Spinal cord (tissue), 10 donors: ENCODE results near the gene EGFL6. TPM values are rescaled to one million over a fixed set of nuclear protein-coding genes. Genes with fewer than 3 reads are reported as not detected.
A peak's percentile ranks its signal among the peaks of the same experiment; 100 is the strongest.
"Not testable (repeated sequence)": the region's sequence is repeated elsewhere in the genome, so short reads cannot be mapped to it uniquely, and the experiment has no call there.

Experiments
- DNase-seq, 6 donors: peaks; one replicate each; pipeline versions ENCODE4 v3.0.0 to v3.0.0-alpha.2; 2013 to 2015; ENCODE audit warnings: low spot score in 6 of 6, low read depth in 4 of 6
- H3K27ac ChIP-seq: one replicate; pipeline ENCODE4 v1.5.1; 2013; ENCODE audit warnings: low read depth, low read length, control low read depth
- H3K27me3 ChIP-seq: one replicate; pipeline ENCODE4 v1.6.1; 2013; ENCODE audit warnings: low read length; ENCODE audit not compliant: control insufficient read depth, insufficient read depth
- H3K36me3 ChIP-seq: one replicate; pipeline ENCODE4 v1.6.1; 2013; ENCODE audit warnings: low read length; ENCODE audit not compliant: control insufficient read depth, insufficient read depth
- H3K4me1 ChIP-seq: one replicate; pipeline ENCODE4 v1.6.1; 2013; ENCODE audit warnings: low read length; ENCODE audit not compliant: control insufficient read depth, insufficient read depth
- H3K4me3 ChIP-seq: one replicate; pipeline ENCODE4 v1.5.1; 2013; ENCODE audit warnings: low read depth, low read length, control low read depth
- H3K9me3 ChIP-seq: one replicate; pipeline ENCODE4 v1.6.1; 2013; ENCODE audit warnings: low read length; ENCODE audit not compliant: control insufficient read depth, insufficient read depth
- WGBS: methylation state at CpG from one replicate; pipeline ENCODE4 v1.1.5; 2013; ENCODE audit warnings: missing lambda C conversion rate; ENCODE audit not compliant: insufficient coverage; 5-methylcytosine and 5-hydroxymethylcytosine counted together
- polyA plus RNA-seq, 2 donors: library from polyadenylated mRNA; unstranded; fragments of 120-200 nt; gene quantifications; one replicate each; pipeline ENCODE4 v1.2.1, GENCODE V29; 2013; ENCODE audit not compliant: insufficient read length in 2 of 2
- total RNA-seq, 2 donors: library from RNA; depleted of rRNA in 1 of 2; stranded (reverse); fragments of 120-200 nt in 1 of 2; fragments of >200 nt in 1 of 2; gene quantifications; one replicate each; pipeline versions ENCODE4 v1.2.3 to v1.2.4, GENCODE V29; 2013 to 2014
- donor health status: healthy.

EGFL6 gene
- total and polyA plus RNA-seq, 4 donors, result 12.7 to 27.8 (median 18.3) TPM

DNA sequence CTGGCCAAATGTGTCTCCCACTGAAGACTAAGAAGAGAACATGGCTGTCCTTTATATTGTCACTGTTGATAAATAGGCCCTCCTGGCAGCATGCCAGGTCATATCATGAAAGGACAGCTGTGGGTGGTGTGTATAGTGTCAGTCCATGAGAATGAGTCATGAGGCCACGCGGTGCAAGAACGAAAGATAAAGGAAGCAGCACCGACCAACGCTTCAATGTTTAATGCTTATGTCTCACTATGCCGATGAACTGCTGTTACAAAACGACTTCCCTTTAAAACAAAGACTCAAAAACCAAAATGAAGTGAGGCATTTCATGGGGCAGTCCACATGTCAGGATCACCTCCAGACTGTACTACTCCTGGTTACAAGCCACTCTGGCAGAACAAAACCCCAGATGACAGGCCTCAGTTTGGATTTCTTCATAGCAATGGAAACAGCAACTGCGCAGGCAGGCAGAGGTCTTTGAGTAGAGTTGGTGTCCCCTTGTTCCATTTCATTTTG lies 78.4 kb downstream of the EGFL6 start:
- DNase-seq, result peak in 3 of 6 donors; percentile 28 to 71 (median 40)
- Histone ChIP-seq H3K9me3 (no peaks in the 10 kb centered on the region), H3K4me1 (peaks cover 1% of the 10 kb centered on the region), H3K36me3 (no peaks in the 10 kb centered on the region), H3K27ac (no peak overlapping the region), H3K27me3 (peaks cover 53% of the 10 kb centered on the region), H3K4me3 (no peak overlapping the region)
- WGBS, result 25% methylated on average over 7 of the region's 8 CpGs

DNA sequence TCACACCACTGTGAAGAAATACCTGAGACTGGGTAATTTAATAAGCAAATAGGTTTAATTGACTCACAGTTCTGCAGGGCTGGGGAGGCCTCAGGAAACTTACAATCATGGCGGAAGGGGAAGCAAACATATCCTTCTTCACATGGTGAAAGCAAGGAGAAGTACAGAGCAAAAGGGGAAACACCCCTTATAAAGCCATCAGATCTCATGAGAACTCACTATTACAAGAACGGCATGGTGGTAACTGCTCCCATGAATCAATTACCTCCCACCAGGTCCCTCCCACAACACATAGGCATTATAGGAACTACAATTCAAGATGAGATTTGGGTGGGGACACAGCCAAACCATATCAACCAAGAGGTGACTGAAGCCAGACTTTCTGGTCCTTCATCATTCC lies 78.9 kb downstream of the EGFL6 start:
- not testable (repeated sequence) for H3K9me3 ChIP-seq, H3K36me3 ChIP-seq, DNase-seq, H3K27ac ChIP-seq, H3K4me3 ChIP-seq, H3K4me1 ChIP-seq
- no CpG with 5 or more reads among the region's 2 CpGs for WGBS
- peaks cover 49% of the 10 kb centered on the region for H3K27me3 ChIP-seq

DNA sequence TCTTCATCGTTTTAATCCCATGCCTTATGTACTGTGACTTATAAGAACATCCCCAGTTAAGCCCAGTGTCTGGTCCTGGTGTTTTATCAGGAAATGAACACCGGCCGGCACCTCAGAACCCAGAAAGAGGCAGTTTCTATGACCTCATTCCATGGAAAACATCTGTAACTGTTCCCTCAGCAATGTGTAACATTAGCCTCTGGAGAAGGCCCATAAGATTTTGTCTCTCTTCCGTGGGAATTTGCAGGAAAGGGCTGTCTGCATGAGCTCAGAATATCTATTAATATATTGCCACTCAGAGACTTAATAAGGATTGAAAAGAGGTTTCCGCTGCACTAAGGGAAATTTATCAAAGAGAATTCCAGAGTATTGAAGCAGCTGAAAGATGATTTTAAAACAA lies 80.4 kb downstream of the EGFL6 start:
- no peak overlapping the region for H3K27ac ChIP-seq
- H3K36me3 ChIP-seq, result no peaks in the 10 kb centered on the region
- H3K4me1 ChIP-seq, result peaks cover 9% of the 10 kb centered on the region
- WGBS, result 60% methylated on average over 2 of the region's 5 CpGs
- no peak for DNase-seq
- no peak overlapping the region for H3K4me3 ChIP-seq
- H3K9me3 ChIP-seq, result no peaks in the 10 kb centered on the region
- peaks cover 43% of the 10 kb centered on the region for H3K27me3 ChIP-seq

DNA sequence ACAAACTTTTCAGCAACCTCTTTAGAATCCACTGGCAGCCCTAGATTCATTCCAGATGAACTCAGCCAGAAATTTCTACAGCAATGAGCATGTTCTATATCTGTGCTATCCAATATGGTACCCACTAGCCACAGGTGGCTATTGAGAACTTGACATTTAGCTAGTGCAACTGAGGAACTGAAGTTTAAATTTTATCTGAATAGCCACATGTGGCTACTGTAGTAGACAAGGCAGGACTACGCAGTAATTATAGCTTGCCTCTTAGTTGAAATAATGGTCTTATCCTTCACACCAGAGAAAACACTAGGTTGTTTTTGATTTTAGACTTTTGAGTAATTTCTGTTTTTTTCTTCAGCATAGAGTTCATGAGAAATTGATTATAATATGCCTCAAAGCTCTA lies 80.9 kb downstream of the EGFL6 start:
- Histone ChIP-seq H3K36me3 (no peaks in the 10 kb centered on the region), H3K4me1 (peaks cover 9% of the 10 kb centered on the region), H3K27ac (no peak overlapping the region), H3K9me3 (no peaks in the 10 kb centered on the region), H3K4me3 (no peak overlapping the region), H3K27me3 (peaks cover 41% of the 10 kb centered on the region)
- no CpG with 5 or more reads among the region's 1 CpG for WGBS
- no peak for DNase-seq

DNA sequence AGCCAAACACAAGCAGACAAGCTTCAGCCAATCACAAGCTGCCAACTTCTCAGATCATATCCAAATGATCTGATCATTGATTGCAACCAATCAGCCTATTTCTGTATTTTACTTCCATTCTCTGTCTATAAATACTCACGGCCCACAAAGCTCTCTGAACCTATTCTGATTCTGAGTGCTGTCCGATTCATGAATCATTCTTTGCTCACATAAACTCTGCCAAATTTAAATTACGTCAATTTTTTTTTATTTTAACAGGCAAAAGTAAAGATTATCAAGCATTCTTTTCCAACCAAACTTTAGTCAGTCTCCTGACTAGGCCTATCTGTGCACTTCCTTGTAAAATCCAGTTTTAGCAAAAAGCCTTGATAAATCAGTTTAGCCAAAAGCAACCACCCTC lies 81.7 kb downstream of the EGFL6 start:
- Histone ChIP-seq H3K27me3 (peaks cover 42% of the 10 kb centered on the region), H3K4me3 (no peak overlapping the region), H3K36me3 (no peaks in the 10 kb centered on the region), H3K9me3 (no peaks in the 10 kb centered on the region), H3K27ac (no peak overlapping the region), H3K4me1 (peaks cover 9% of the 10 kb centered on the region)
- DNase-seq, result no peak
- WGBS, result 65% methylated on average over 3 of the region's 3 CpGs

DNA sequence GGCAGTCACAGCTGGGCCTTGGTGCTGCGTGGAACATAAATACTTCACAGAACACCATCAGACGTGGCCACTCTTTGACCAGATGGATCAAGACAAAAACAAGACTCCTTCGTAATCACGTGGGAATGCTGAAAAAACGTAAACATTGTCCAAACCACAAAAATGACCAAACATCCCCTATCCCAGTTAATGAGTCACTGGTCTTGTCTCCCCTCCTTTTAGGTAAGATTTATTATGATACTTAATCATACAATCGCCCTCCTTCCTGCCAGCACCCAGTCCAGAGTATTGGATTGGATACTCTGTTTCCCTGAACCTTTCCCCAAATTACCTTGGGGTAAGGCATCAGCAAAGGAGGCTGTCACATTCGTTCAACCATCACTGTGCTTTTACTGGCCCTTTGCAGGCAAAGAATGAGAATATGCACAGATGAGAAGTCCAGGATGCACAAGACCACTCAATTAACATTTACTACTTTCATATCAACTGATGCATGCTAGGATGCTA lies 82.9 kb downstream of the EGFL6 start:
- H3K4me1 ChIP-seq, result peaks cover 9% of the 10 kb centered on the region
- peak overlapping the region; percentile 70 for H3K4me3 ChIP-seq
- H3K9me3 ChIP-seq, result no peaks in the 10 kb centered on the region
- 46% methylated on average over 3 of the region's 7 CpGs for WGBS
- H3K36me3 ChIP-seq, result no peaks in the 10 kb centered on the region
- no peak for DNase-seq
- H3K27me3 ChIP-seq, result peaks cover 40% of the 10 kb centered on the region
- H3K27ac ChIP-seq, result peak overlapping the region; percentile 74

DNA sequence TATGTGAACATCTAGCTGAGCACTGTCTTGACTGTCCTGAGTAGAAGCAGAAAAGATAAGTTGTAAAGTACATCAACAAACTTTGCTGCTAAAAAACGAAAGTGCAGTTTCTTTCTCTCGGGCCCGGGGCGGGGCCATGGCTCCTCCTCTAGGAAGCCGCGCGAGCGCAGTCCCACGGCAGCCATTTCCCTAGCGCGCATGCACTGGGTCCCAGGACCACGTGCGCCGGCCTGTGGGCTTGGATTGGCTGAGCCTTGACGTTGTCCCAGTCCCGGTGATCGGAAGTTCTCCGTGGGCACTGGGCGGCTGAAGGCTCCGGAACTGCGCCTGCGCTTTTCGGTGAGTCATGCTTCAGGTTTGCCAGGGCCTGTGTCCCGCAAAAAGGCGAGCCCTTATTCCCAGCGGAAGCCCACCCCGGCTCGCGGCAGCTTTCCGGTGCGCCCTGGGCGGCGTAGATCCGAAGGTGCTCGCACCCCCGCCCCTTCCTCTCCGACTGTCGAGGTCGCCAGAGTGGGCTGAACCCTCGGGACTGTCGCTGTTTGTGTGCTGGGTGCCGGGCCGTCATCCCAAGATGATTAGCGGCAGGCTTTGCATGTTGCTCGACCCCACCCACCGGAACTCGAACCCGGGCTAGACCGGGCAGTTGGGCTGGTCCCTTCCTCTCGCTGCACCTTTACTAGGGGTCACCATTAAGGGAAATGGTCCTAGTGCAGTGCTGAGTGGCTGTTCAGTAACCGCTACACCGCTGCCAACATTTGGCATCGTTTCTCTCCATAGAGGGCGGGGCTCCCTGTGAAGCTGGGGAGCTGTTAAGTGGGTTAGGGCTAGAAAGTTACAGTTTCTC lies 83.7 kb downstream of the EGFL6 start, which contains the start of gene TCEANC:
TSS of gene TCEANC (plus strand) at position 292 of the 844 bp plus-strand sequence. CDS start 9,368 bp downstream, outside the sequence.
- Histone ChIP-seq H3K4me3 (peak within 1 kb of the TSS; percentile 70), H3K27ac (peak within 1 kb of the TSS; percentile 87), H3K4me1 (peaks cover 9% of the 10 kb centered on the region), H3K9me3 (no peaks in the 10 kb centered on the region), H3K36me3 (no peaks in the 10 kb centered on the region), H3K27me3 (peaks cover 34% of the 10 kb centered on the region)
- peak; percentile 80 to 98 (median 88) for DNase-seq
- 5% methylated on average over 53 of the region's 54 CpGs for WGBS

DNA sequence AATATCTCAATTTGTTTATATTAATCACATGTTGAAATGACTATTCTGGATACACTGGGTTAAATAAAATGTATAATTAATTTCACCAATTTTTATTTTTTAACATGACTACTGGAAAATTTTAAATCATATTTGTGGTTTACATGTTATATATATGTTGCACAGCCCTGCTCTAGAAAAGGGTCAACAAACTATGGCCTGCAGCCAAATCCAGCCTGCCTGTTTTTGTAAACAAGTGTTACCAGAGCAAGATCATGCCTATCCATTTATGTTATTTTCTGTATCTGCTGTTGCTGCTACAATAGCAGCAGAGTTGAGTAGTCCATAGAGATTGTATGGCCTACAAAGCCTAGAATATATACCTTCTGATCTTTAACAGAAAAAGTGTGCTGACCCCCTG lies 84.7 kb downstream of the EGFL6 start:
- H3K36me3 ChIP-seq, result no peaks in the 10 kb centered on the region

DNA sequence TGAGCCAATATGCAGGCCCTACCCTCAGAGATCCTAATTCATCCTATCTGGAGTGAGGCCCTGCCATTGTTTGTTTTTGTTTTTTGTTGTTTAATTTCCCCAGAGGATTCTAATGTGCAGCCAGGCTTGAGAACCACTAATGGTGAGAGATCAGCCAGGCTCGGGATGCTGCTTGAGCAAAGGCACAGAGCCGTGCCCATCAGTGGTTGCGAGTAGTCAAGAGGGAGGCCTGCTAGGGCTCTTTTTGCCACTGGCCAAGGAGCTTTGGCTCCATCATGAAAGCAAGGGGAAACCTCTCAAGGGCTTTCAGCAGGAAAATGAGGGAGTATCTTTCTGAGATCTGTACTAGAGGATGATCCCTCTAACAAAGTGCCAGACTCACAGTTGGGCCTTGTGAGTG lies 86.3 kb downstream of the EGFL6 start:
- Histone ChIP-seq H3K4me3 (no peak overlapping the region), H3K27me3 (peaks cover 23% of the 10 kb centered on the region), H3K4me1 (peaks cover 9% of the 10 kb centered on the region), H3K36me3 (no peaks in the 10 kb centered on the region), H3K27ac (no peak overlapping the region), H3K9me3 (no peaks in the 10 kb centered on the region)
- peak in 1 of 6 donors; percentile 3 for DNase-seq
- WGBS, result 76% methylated on average over 3 of the region's 3 CpGs

More for the DNA sequence above, 84.7 kb downstream of the EGFL6 start:
- H3K27me3 ChIP-seq, result peaks cover 32% of the 10 kb centered on the region
- no peak overlapping the region for H3K27ac ChIP-seq
- no peaks in the 10 kb centered on the region for H3K9me3 ChIP-seq
- DNase-seq, result no peak
- no peak overlapping the region for H3K4me3 ChIP-seq
- H3K4me1 ChIP-seq, result peaks cover 9% of the 10 kb centered on the region

DNA sequence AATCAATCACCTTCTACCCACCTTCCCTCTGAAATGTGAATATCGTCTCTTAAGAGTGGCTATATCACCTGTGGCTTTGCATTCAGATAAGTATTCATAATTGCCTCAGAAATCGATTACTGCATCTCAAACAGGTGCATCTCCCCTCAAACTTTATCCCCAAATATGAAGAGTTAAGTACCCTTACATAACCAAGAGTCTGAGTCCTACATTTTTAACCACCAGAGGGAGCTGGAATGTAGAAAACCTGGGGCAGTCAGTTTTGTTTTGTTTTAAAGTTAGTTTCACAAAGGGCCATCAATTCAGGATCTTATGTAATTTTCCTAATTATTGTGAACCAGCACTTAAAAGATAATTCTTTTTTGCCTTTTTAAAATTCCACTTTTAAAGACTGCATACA lies 89.2 kb downstream of the EGFL6 start:
- Histone ChIP-seq H3K9me3 (no peaks in the 10 kb centered on the region), H3K27me3 (peaks cover 29% of the 10 kb centered on the region), H3K36me3 (no peaks in the 10 kb centered on the region), H3K27ac (peak overlapping the region; percentile 25), H3K4me3 (no peak overlapping the region), H3K4me1 (no peaks in the 10 kb centered on the region)
- no CpG with 5 or more reads among the region's 2 CpGs for WGBS
- DNase-seq, result peak in 3 of 6 donors; percentile 57 to 78 (median 77)
